Liver (tissue), 9 donors: ENCODE measurements around the gene PIM1. TPM values are rescaled to one million over a fixed set of nuclear protein-coding genes. Genes with fewer than 3 reads are reported as not detected.

ENCODE experiments used
- DNase-seq: peaks from one replicate; pipeline ENCODE4 v3.0.0-alpha.2; 2017; ENCODE audit warnings: low spot score
- H3K27ac ChIP-seq, 2 donors: one replicate each; pipeline ENCODE4 v1.7.0; 2013; ENCODE audit warnings: inconsistent platforms in 2 of 2, low read length in 2 of 2, control low read depth in 1 of 2, low read depth in 1 of 2, mild to moderate bottlenecking in 1 of 2
- H3K27me3 ChIP-seq, 4 donors: one replicate each; pipeline versions ENCODE4 v1.6.1 to v1.7.0; 2013; ENCODE audit warnings: low read length in 3 of 4, inconsistent platforms in 1 of 4, mild to moderate bottlenecking in 1 of 4, moderate library complexity in 1 of 4; ENCODE audit not compliant: control insufficient read depth in 4 of 4, insufficient read depth in 4 of 4
- H3K36me3 ChIP-seq, 4 donors: one replicate each; pipeline versions ENCODE4 v1.6.1 to v1.7.0; 2013; ENCODE audit warnings: low read length in 3 of 4, mild to moderate bottlenecking in 3 of 4, low read depth in 1 of 4, moderate library complexity in 1 of 4; ENCODE audit not compliant: control insufficient read depth in 4 of 4, insufficient read depth in 3 of 4
- H3K4me1 ChIP-seq, 4 donors: one replicate each; pipeline versions ENCODE4 v1.6.1 to v1.7.0; 2013; ENCODE audit warnings: low read length in 3 of 4, mild to moderate bottlenecking in 3 of 4, moderate library complexity in 1 of 4; ENCODE audit not compliant: control insufficient read depth in 4 of 4, insufficient read depth in 4 of 4
- H3K4me3 ChIP-seq, 3 donors: one replicate each; pipeline versions ENCODE4 v1.6.1 to v1.7.0; 2013; ENCODE audit warnings: low read length in 3 of 3, control low read depth in 1 of 3, low read depth in 1 of 3, mild to moderate bottlenecking in 1 of 3
- H3K9ac ChIP-seq, 2 donors: one replicate each; pipeline ENCODE4 v1.7.0; 2013; ENCODE audit warnings: low read length in 2 of 2, mild to moderate bottlenecking in 2 of 2, moderate library complexity in 2 of 2, control low read depth in 1 of 2, low read depth in 1 of 2
- H3K9me3 ChIP-seq, 4 donors: one replicate each; pipeline versions ENCODE4 v1.6.1 to v1.7.0; 2013; ENCODE audit warnings: low read length in 3 of 4; ENCODE audit not compliant: control insufficient read depth in 4 of 4
- ATF3 ChIP-seq: IDR thresholded peaks from 2 replicates; pipeline ENCODE4 v1.6.1; 2016; ENCODE audit warnings: antibody characterized with exemption
- CTCF ChIP-seq: fragments of 150-350 bp; IDR thresholded peaks from 2 replicates; pipeline ENCODE4 v1.5.1; 2017; ENCODE audit warnings: improper control_type of control experiment, low read depth, low read length; ENCODE audit not compliant: missing input control
- EGR1 ChIP-seq, 2 donors: IDR thresholded peaks; 2 replicates each; pipeline ENCODE4 v1.6.1; 2016 to 2018; ENCODE audit warnings: antibody characterized with exemption in 2 of 2, low read depth in 2 of 2
- FOXA1 ChIP-seq: IDR thresholded peaks from 2 replicates; pipeline ENCODE4 v1.6.1; 2016; ENCODE audit warnings: antibody characterized with exemption
- FOXA2 ChIP-seq: IDR thresholded peaks from 2 replicates; pipeline ENCODE4 v1.6.1; 2016; ENCODE audit warnings: antibody characterized with exemption
- GABPA ChIP-seq, 2 donors: IDR thresholded peaks in 1 of 2; conservative IDR thresholded peaks in 1 of 2; 2 replicates each; pipeline ENCODE4 v1.6.1; 2016; ENCODE audit warnings: antibody characterized with exemption in 2 of 2, mild to moderate bottlenecking in 1 of 2, moderate library complexity in 1 of 2
- HNF4A ChIP-seq, 2 donors: conservative IDR thresholded peaks; 2 replicates each; pipeline ENCODE4 v1.6.1; 2016; ENCODE audit warnings: antibody characterized with exemption in 2 of 2, mild to moderate bottlenecking in 2 of 2
- HNF4G ChIP-seq: IDR thresholded peaks from 2 replicates; pipeline ENCODE4 v1.6.1; 2016; ENCODE audit warnings: antibody characterized with exemption
- JUND ChIP-seq, 2 donors: IDR thresholded peaks; 2 replicates each; pipeline ENCODE4 v1.6.1; 2016; ENCODE audit warnings: antibody characterized with exemption in 2 of 2
- MAX ChIP-seq: IDR thresholded peaks from 2 replicates; pipeline ENCODE4 v1.6.1; 2016; ENCODE audit warnings: antibody characterized with exemption
- NR2F2 ChIP-seq: IDR thresholded peaks from 2 replicates; pipeline ENCODE4 v1.6.1; 2016; ENCODE audit warnings: antibody characterized with exemption
- RAD21 ChIP-seq, 2 donors: IDR thresholded peaks; 2 replicates each; pipeline ENCODE4 v1.6.1; 2016; ENCODE audit warnings: antibody characterized with exemption in 2 of 2, mild to moderate bottlenecking in 2 of 2
- REST ChIP-seq: IDR thresholded peaks from 2 replicates; pipeline ENCODE4 v1.6.1; 2016; ENCODE audit warnings: antibody characterized with exemption, mild to moderate bottlenecking
- RXRA ChIP-seq, 2 donors: IDR thresholded peaks; 2 replicates each; pipeline ENCODE4 v1.6.1; 2017 to 2018; ENCODE audit warnings: antibody characterized with exemption in 2 of 2, mild to moderate bottlenecking in 1 of 2
- SP1 ChIP-seq: IDR thresholded peaks from 2 replicates; pipeline ENCODE4 v1.6.1; 2018; ENCODE audit warnings: antibody characterized with exemption, mild to moderate bottlenecking
- TAF1 ChIP-seq: conservative IDR thresholded peaks from 2 replicates; pipeline ENCODE4 v1.6.1; 2016; ENCODE audit warnings: antibody characterized with exemption, mild to moderate bottlenecking
- YY1 ChIP-seq: IDR thresholded peaks from 2 replicates; pipeline ENCODE4 v1.6.1; 2016; ENCODE audit warnings: antibody characterized with exemption, mild to moderate bottlenecking
- ZBTB33 ChIP-seq: IDR thresholded peaks from 2 replicates; pipeline ENCODE4 v1.6.1; 2016; ENCODE audit warnings: antibody characterized with exemption
- WGBS: extraction: QIAGEN DNeasy Blood & Tissue Kit; methylation state at CpG from one replicate; pipeline ENCODE4 v1.1.7; 2013; 5-methylcytosine and 5-hydroxymethylcytosine counted together
- polyA plus RNA-seq, 2 donors: library from polyadenylated mRNA; stranded (reverse) in 1 of 2; unstranded in 1 of 2; fragments of 200-250 nt in 1 of 2; fragments of >200 nt in 1 of 2; fragmentation: Nextera tagmentation in 1 of 2; extraction: Ambion mirVana in 1 of 2; gene quantifications; one replicate each; pipeline versions ENCODE4 v1.2.1 to v1.2.3, GENCODE V29; 2013 to 2015
- total RNA-seq, 2 donors: library from RNA; depleted of rRNA; stranded (reverse); fragments of >200 nt; gene quantifications; one replicate each; pipeline ENCODE4 v1.2.3, GENCODE V29; 2014
- donor health status: healthy.
- donor health status: healthy.
- donor health status: healthy.
- donor health status: healthy.
- donor health status: healthy.

The PIM1 gene
- total and polyA plus RNA-seq, 4 donors: 5.5 to 141 (median 10.6) TPM

GRCh38 chr6:37150314-37150713 is 19.6 kb upstream of the PIM1 start (continued):
- no peak for TF ChIP-seq RXRA (IDR thresholded peaks at IDR 0.05)
- TF ChIP-seq HNF4A (conservative IDR thresholded peaks at IDR 0.05): no peak
- no peak for TF ChIP-seq HNF4G
- TF ChIP-seq JUND (IDR thresholded peaks at IDR 0.05): no peak
- no peak for TF ChIP-seq TAF1
- TF ChIP-seq EGR1 (IDR thresholded peaks at IDR 0.05; ENCODE audit: low read depth in 2 of 2): no peak

GRCh38 chr6:37155394-37156312 is 14.3 kb upstream of the PIM1 start:
- Histone ChIP-seq H3K9ac (peak overlapping the region in 1 of 2 donors; percentile 13), H3K9me3 (no peaks in the 10 kb centered on the region), H3K27me3 (no peaks in the 10 kb centered on the region), H3K36me3 (no peaks in the 10 kb centered on the region), H3K4me3 (peak overlapping the region in 1 of 3 donors; percentile 7), H3K4me1 (peaks cover 0 to 13% (median 5%) of the 10 kb centered on the region in 4 donors), H3K27ac (peak overlapping the region in 1 of 2 donors; percentile 59)
- WGBS: 38% methylated on average over 11 of the region's 11 CpGs
- no peak for TF ChIP-seq RAD21 (IDR thresholded peaks at IDR 0.05)
- no peak for TF ChIP-seq ZBTB33
- TF ChIP-seq FOXA2: no peak
- no peak for TF ChIP-seq EGR1 (IDR thresholded peaks at IDR 0.05; ENCODE audit: low read depth in 2 of 2)
- no peak for TF ChIP-seq RXRA (IDR thresholded peaks at IDR 0.05)
- TF ChIP-seq FOXA1: no peak
- TF ChIP-seq CTCF: no peak
- TF ChIP-seq REST: no peak
- TF ChIP-seq MAX: no peak
- peak; percentile 38 to 41 for TF ChIP-seq HNF4A (conservative IDR thresholded peaks at IDR 0.05)
- TF ChIP-seq GABPA (IDR thresholded peaks at IDR 0.05 in 1 of 2, conservative IDR thresholded peaks at IDR 0.05 in 1 of 2): no peak
- TF ChIP-seq SP1: peak; percentile 35
- no peak for TF ChIP-seq JUND (IDR thresholded peaks at IDR 0.05)
- TF ChIP-seq YY1: peak; percentile 28
- no peak for TF ChIP-seq ATF3
- TF ChIP-seq TAF1: no peak
- TF ChIP-seq HNF4G: no peak
- no peak for TF ChIP-seq NR2F2
- no peak for DNase-seq
